NCI-H2081 (cell line): ENCODE results near the gene SCRN1.
A peak's percentile ranks its signal among the peaks of the same experiment; 100 is the strongest.
"Not testable (repeated sequence)": the region's sequence is repeated elsewhere in the genome, so short reads cannot be mapped to it uniquely, and the experiment has no call there.

Experiments used
- DNase-seq, 2 experiments: peaks; one replicate each; lab custom pipeline; 2025; lab: John Stamatoyannopoulos, UW

The SCRN1 gene

GRCh38 chr7:29968683-29969395 is 20.8 kb downstream of the SCRN1 start:
- DNase-seq, result no peak

DNA sequence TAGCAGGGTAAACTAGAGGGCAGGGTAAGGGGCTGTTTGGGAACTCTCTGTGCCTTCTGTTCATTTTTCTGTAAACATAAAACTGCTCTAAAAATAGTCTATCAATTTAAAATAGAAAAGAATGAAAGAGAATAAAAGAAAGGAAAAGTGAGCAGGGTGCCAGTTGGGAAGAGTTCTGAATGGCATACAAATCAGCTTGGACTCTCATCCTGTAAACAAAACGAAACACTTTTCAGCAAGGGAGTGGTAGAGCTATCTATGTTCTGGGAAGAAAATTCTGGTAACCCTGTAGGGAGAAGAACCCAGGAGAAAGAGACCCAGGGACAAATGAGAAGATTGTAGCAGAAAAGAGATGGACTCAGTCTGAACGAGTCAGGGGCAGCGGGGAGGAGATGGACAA is 24.6 kb downstream of the SCRN1 start:
- DNase-seq, result no peak

GRCh38 chr7:29962035-29962434 is 27.6 kb downstream of the SCRN1 start:
- DNase-seq, result no peak

DNA sequence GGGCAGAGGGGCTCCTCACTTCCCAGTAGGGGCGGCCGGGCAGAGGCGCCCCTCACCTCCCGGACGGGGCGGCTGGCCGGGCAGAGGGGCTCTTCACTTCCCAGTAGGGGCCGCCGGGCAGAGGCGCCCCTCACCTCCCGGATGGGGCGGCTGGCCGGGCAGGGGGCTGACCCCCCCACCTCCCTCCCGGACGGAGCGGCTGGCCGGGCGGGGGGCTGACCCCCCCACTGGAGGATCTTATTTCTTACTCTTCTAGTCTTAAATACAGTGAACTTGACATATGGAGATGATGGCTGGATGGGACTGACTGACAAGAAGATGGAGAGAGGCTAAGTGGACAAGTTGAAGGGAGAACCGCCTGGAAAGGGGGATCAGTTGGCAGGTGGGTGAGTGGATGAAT is 28.0 kb downstream of the SCRN1 start:
- not testable (repeated sequence) for DNase-seq

DNA sequence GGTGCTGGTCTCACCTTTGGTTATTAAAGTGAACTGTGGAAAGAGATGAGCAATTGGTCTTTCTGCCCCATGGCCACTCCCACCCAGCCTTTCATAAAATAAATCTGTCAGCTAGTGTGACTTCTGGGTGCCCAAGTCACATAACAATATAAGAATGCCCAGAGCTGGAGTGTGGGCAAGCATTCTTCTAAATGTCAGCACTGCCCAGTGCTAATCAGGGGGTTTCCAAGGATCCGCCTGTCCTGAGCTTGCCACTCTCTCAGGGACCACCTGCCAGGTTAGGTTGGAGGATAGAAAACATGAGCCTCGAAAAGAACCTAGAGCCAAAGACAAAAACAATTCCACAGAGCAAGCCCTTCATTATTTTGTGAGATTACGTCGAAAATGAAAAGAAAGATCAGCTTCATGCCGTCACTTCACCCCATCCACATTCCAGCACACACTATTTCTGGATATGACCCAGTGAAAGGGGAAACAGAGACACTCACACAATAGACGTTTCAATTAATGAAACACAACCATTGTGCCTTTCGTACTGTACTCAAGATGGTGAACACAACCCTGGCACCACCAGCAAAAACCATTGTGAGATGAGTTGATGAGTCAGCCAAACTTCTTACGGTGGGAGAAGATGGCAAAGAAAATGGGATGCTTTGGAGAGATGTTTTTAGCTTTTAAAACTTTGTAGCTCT is 30.8 kb downstream of the SCRN1 start:
- no peak for DNase-seq

DNA sequence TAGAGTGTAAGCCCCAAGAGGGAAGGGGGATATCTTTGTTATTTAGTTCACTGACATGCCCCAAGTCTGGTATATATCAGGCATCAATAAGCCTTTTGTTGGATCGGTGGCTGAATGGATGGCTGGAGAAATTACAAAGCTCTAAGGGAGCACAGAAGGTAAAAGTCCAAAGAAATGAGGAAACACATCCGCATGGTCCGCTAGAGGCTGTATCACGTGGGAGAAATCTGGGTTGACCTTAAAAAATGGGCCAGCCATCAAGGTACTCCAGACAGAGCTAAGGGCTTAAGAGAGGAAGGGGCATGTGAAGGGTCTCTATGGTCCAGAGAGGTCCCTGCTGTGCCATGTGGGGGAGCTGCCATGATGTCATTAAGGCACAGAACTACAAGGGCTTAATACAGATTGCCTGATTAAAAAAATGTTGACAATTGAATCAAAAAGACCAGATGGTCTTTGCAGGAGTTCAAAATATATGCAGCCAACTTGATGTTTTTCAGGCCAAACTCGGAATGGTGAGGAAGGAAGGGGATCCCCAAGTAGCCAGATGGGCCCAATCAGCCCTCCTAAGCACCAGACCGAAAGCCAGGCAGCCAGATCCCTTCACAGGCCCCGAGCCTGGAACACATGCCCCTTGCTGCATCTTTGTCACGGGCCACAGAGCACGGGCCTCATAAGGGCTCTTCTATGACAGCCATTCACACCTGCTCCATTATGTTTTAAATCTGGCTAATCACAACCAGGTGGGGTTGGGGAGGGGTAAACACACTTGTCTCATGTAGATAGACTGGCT is 31.9 kb downstream of the SCRN1 start:
- peak; percentile 23 to 31 for DNase-seq

- DNase-seq, result no peak
Observed at GRCh38 chr7:29956487-29956836, 33.1 kb downstream of the SCRN1 start.

- no peak for DNase-seq
Observed at GRCh38 chr7:29955799-29956486, 33.7 kb downstream of the SCRN1 start.

GRCh38 chr7:29955075-29955792 is 34.4 kb downstream of the SCRN1 start:
- no peak for DNase-seq

GRCh38 chr7:29953726-29954347 is 35.8 kb downstream of the SCRN1 start:
- no peak for DNase-seq

GRCh38 chr7:29951206-29951605 is 38.4 kb downstream of the SCRN1 start:
- no peak for DNase-seq

- DNase-seq, result no peak
Observed at GRCh38 chr7:29950480-29950879, 39.1 kb downstream of the SCRN1 start.

DNA sequence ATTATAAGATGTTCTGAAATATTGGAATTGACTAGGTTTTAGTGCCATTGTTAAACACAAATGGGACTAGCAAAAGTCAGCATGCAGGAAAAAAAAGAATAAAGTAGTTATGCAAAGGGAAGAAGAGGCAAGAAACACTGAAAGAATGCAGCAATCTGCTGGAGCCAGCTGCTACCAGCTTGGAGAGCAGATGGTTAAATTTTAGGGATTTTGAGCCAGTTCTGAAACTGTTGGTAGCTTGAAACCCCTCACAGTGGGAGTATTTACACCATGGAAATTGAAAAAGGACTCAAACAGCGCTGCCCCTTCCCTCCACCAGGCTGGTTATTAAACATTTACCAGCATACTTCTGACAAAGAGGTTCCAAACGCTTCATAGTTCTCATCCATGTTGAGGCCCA is 41.0 kb downstream of the SCRN1 start:
- DNase-seq, result no peak

- no peak for DNase-seq
Observed at GRCh38 chr7:29946428-29947186, 43.0 kb downstream of the SCRN1 start.

DNA sequence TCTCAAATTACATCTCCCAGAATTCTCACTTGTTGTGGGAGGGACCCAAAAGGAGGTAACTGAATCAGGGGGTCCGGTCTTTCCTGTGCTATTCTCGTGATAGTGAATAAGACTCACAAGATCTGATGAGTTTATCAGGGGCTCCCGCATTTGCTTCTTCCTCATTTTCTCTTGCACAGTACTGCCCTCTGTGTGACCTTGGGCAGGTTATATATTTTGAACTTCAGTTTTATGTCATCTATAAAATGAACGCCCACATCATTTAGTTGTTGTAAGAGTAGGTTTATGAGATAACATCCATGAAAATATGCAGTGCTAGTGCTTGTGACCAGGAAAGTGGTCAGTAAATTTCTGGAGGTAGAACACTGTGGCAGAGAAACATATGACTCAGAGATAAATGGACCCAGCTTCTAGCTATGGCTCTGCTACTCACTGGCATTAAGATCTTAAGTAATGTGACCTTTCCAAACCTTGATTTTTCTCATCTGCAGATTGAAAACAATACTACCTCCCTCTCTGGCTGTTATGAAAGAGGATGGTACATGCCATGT is 44.3 kb downstream of the SCRN1 start:
- DNase-seq, result no peak

GRCh38 chr7:29940199-29940598 is 49.4 kb downstream of the SCRN1 start:
- no peak for DNase-seq

GRCh38 chr7:29937132-29937531 is 52.5 kb downstream of the SCRN1 start:
- no peak for DNase-seq

DNA sequence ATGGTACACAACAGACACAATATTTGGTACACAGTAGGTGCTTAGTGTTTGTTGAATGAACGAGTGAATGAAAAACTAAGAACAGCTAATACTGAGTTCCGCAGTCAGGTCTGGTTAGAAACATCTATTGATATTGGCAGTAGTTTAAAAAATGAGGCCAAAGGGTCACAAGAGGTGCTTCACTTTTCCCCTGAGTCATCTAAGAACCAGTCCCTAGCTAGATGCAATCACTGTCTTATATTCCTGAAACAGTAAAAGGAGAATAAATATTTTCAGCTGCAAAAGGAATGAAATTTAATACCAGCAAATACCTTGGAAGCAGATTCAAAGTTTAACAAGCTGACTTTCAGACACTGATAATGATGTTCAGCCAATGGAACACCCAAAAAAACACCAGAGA is 54.5 kb downstream of the SCRN1 start:
- DNase-seq, result no peak

GRCh38 chr7:29929018-29929807 is 60.4 kb downstream of the SCRN1 start:
- DNase-seq, result no peak
